ENCODE data around the gene FBXO47. TPM values are rescaled to one million over a fixed set of nuclear protein-coding genes. Genes with fewer than 3 reads are reported as not detected.

The FBXO47 gene
- total RNA-seq, 1 donor = not detected

GRCh38 chr17:38888842-38889241, 78.4 kb downstream of the FBXO47 start:
- DNase-seq (ENCODE audit: low read depth in 2 of 3, low spot score in 2 of 3) = no peak

- no peak for DNase-seq (ENCODE audit: low read depth in 2 of 3, low spot score in 2 of 3)
These were observed 80.6 kb downstream of the FBXO47 start for GRCh38 chr17:38886643-38887010.

Small RNAs within 50 kb of the gene (small RNA-seq; reads per million reads assigned to genes)
- not detected for gene MIR6779

Other genes with a start within 250 kb of the FBXO47 start
- 2.4 TPM for gene CISD3, start 237.1 kb downstream of the FBXO47 start, total RNA-seq
- not detected for gene PCGF2, start 219.1 kb downstream of the FBXO47 start, total RNA-seq
- 298 TPM for gene PSMB3, start 214.7 kb downstream of the FBXO47 start, total RNA-seq
- 55.5 TPM for gene PIP4K2B, start 167.8 kb downstream of the FBXO47 start, total RNA-seq
- 17.0 TPM for gene CWC25, start 142.1 kb downstream of the FBXO47 start, total RNA-seq
- gene RPL23, start 113.7 kb downstream of the FBXO47 start, total RNA-seq = 1,418 TPM
- 81.9 TPM for gene LASP1, start 97.3 kb downstream of the FBXO47 start, total RNA-seq
- gene PLXDC1, start 184.2 kb upstream of the FBXO47 start, total RNA-seq = under 0.01 TPM
- 0.54 TPM for gene ARL5C, start 198.8 kb upstream of the FBXO47 start, total RNA-seq
- 4.8 TPM for gene CACNB1, start 230.3 kb upstream of the FBXO47 start, total RNA-seq
- gene RPL19, start 232.9 kb upstream of the FBXO47 start, total RNA-seq = 3,460 TPM

Data from hematopoietic multipotent progenitor cell (in vitro differentiated cells).